Glutamatergic neuron (in vitro differentiated cells): ENCODE data around the gene FHIT. TPM values are rescaled to one million over a fixed set of nuclear protein-coding genes. Genes with fewer than 3 reads are reported as not detected.

Experiments used
- DNase-seq: peaks from one replicate; pipeline ENCODE4 v3.0.0; 2022
- H3K27ac Mint-ChIP-seq: one replicate; pipeline ENCODE4 v1.8.0; 2020; ENCODE audit warnings: mild to moderate bottlenecking, mixed read lengths, inconsistent platforms; ENCODE audit not compliant: unreplicated experiment
- H3K27me3 Mint-ChIP-seq: one replicate; pipeline ENCODE4 v1.8.0; 2020; ENCODE audit warnings: mild to moderate bottlenecking, moderate library complexity, mixed read lengths, inconsistent platforms; ENCODE audit not compliant: unreplicated experiment
- H3K36me3 Mint-ChIP-seq: one replicate; pipeline ENCODE4 v1.8.0; 2020; ENCODE audit warnings: mild to moderate bottlenecking, mixed read lengths, inconsistent platforms; ENCODE audit not compliant: unreplicated experiment
- H3K4me1 Mint-ChIP-seq: one replicate; pipeline ENCODE4 v1.8.0; 2020; ENCODE audit warnings: mild to moderate bottlenecking, low read depth, mixed read lengths, inconsistent platforms; ENCODE audit not compliant: unreplicated experiment
- H3K4me3 Mint-ChIP-seq: one replicate; pipeline ENCODE4 v1.8.0; 2020; ENCODE audit warnings: mild to moderate bottlenecking, mixed read lengths, inconsistent platforms; ENCODE audit not compliant: unreplicated experiment
- H3K9me3 Mint-ChIP-seq: one replicate; pipeline ENCODE4 v1.8.0; 2020; ENCODE audit warnings: mild to moderate bottlenecking, moderate library complexity, mixed read lengths, inconsistent platforms; ENCODE audit not compliant: unreplicated experiment
- CTCF ChIP-seq: fragments of 200-600 bp; sonication (generic); IDR thresholded peaks from one replicate; pipeline ENCODE4 v1.5.0; 2021; ENCODE audit not compliant: partially characterized antibody, unreplicated experiment
- total RNA-seq: library from RNA; stranded (reverse); fragmentation: NEBNext Ultra II Directional; extraction: Animal tissue kit (Norgen Biotek cat#: 25700); gene quantifications from one replicate; pipeline ENCODE4 v1.2.1, GENCODE V29; 2021; ENCODE audit not compliant: unreplicated experiment

The FHIT gene
- total RNA-seq, 1 donor from 2014 or later: 15.2 TPM

- H3K27me3 Mint-ChIP-seq: no peaks in the 10 kb centered on the region
- no peak overlapping the region for H3K4me3 Mint-ChIP-seq
- no peak for TF ChIP-seq CTCF
- DNase-seq: no peak
- no peak overlapping the region for H3K27ac Mint-ChIP-seq
- H3K36me3 Mint-ChIP-seq: peaks cover 5% of the 10 kb centered on the region
- no peaks in the 10 kb centered on the region for H3K9me3 Mint-ChIP-seq
- H3K4me1 Mint-ChIP-seq: no peaks in the 10 kb centered on the region
Observed at GRCh38 chr3:60475096-60475495, 776.2 kb downstream of the FHIT start.

GRCh38 chr3:60469481-60469880 is 781.8 kb downstream of the FHIT start:
- peaks cover 12% of the 10 kb centered on the region for H3K36me3 Mint-ChIP-seq
- peaks cover 3% of the 10 kb centered on the region for H3K27me3 Mint-ChIP-seq
- no peak for DNase-seq
- H3K4me1 Mint-ChIP-seq: no peaks in the 10 kb centered on the region
- no peak overlapping the region for H3K4me3 Mint-ChIP-seq
- H3K9me3 Mint-ChIP-seq: no peaks in the 10 kb centered on the region
- no peak for TF ChIP-seq CTCF
- H3K27ac Mint-ChIP-seq: no peak overlapping the region

GRCh38 chr3:60463685-60464084 is 787.6 kb downstream of the FHIT start:
- no peak overlapping the region for H3K4me3 Mint-ChIP-seq
- TF ChIP-seq CTCF: no peak
- H3K4me1 Mint-ChIP-seq: no peaks in the 10 kb centered on the region
- no peak for DNase-seq
- peaks cover 1% of the 10 kb centered on the region for H3K27me3 Mint-ChIP-seq
- no peaks in the 10 kb centered on the region for H3K9me3 Mint-ChIP-seq
- H3K27ac Mint-ChIP-seq: no peak overlapping the region
- peaks cover 12% of the 10 kb centered on the region for H3K36me3 Mint-ChIP-seq

GRCh38 chr3:60461267-60461666 is 790.0 kb downstream of the FHIT start:
- H3K9me3 Mint-ChIP-seq: no peaks in the 10 kb centered on the region
- no peak overlapping the region for H3K4me3 Mint-ChIP-seq
- no peaks in the 10 kb centered on the region for H3K4me1 Mint-ChIP-seq
- no peaks in the 10 kb centered on the region for H3K27me3 Mint-ChIP-seq
- no peak for DNase-seq
- H3K27ac Mint-ChIP-seq: no peak overlapping the region
- H3K36me3 Mint-ChIP-seq: peaks cover 12% of the 10 kb centered on the region
- TF ChIP-seq CTCF: no peak

- no peaks in the 10 kb centered on the region for H3K27me3 Mint-ChIP-seq
- H3K4me1 Mint-ChIP-seq: no peaks in the 10 kb centered on the region
- no peak overlapping the region for H3K4me3 Mint-ChIP-seq
- no peak for TF ChIP-seq CTCF
- no peaks in the 10 kb centered on the region for H3K36me3 Mint-ChIP-seq
- no peak for DNase-seq
- H3K9me3 Mint-ChIP-seq: no peaks in the 10 kb centered on the region
- no peak overlapping the region for H3K27ac Mint-ChIP-seq
Observed at GRCh38 chr3:60456180-60456579, 795.1 kb downstream of the FHIT start.
